HG03575 (cell line): Measurements from ENCODE around the gene EIF5B.
"Not testable (repeated sequence)": the region's sequence is repeated elsewhere in the genome, so short reads cannot be mapped to it uniquely, and the experiment has no call there.

ENCODE experiments used
- ATAC-seq: cut with Tn5 transposase; IDR thresholded peaks from one replicate; pipeline ENCODE4 v1.9.1; 2021; ENCODE audit not compliant: unreplicated experiment, insufficient number of reproducible peaks, low FRiP score; ENCODE audit errors: extremely low read depth

Gene EIF5B

GRCh38 chr2:99337113-99338028, at the start of gene EIF5B:
TSS of gene EIF5B (plus strand) at chr2:99337389. CDS start at chr2:99337555, 166 bp downstream.
- ATAC-seq = peak; percentile 31

- ATAC-seq = no peak
Measured at GRCh38 chr2:99297994-99298393, 39.2 kb upstream of the EIF5B start.

GRCh38 chr2:99299580-99299979, 37.6 kb upstream of the EIF5B start:
- ATAC-seq = no peak

- not testable (repeated sequence) for ATAC-seq
Measured at GRCh38 chr2:99301097-99301496, 36.1 kb upstream of the EIF5B start, which contains the start of gene LYG1. TSS of gene LYG1 (minus strand) at chr2:99301197. CDS start at chr2:99295670, 5,527 bp downstream.

GRCh38 chr2:99317161-99317872, 19.9 kb upstream of the EIF5B start:
- ATAC-seq = no peak

GRCh38 chr2:99317873-99318200, 19.4 kb upstream of the EIF5B start:
- not testable (repeated sequence) for ATAC-seq

- ATAC-seq = no peak
Measured at GRCh38 chr2:99325384-99325783, 11.8 kb upstream of the EIF5B start.

- peak; percentile 43 for ATAC-seq
Measured at GRCh38 chr2:99335911-99336803, 1.0 kb upstream of the EIF5B start, which contains the start of gene TXNDC9. TSS of gene TXNDC9 (minus strand) at chr2:99336333. CDS start at chr2:99333210, 3,123 bp downstream.

GRCh38 chr2:99336804-99337112, 431 bp upstream of the EIF5B start:
- peak; percentile 1 for ATAC-seq

- no peak for ATAC-seq
Measured at GRCh38 chr2:99338029-99338585, 918 bp downstream of the EIF5B start.

- no peak for ATAC-seq
Measured at GRCh38 chr2:99340669-99341236, 3.6 kb downstream of the EIF5B start.

- ATAC-seq = no peak
Measured at GRCh38 chr2:99342536-99342935, 5.3 kb downstream of the EIF5B start.

GRCh38 chr2:99345446-99345845, 8.3 kb downstream of the EIF5B start:
- not testable (repeated sequence) for ATAC-seq

- ATAC-seq = no peak
Measured at GRCh38 chr2:99346218-99346617, 9.0 kb downstream of the EIF5B start.

GRCh38 chr2:99348173-99348572, 11.0 kb downstream of the EIF5B start:
- ATAC-seq = no peak

GRCh38 chr2:99350194-99350593, 13.0 kb downstream of the EIF5B start:
- no peak for ATAC-seq

- ATAC-seq = no peak
Measured at GRCh38 chr2:99354070-99354469, 16.9 kb downstream of the EIF5B start.

GRCh38 chr2:99354825-99355224, 17.6 kb downstream of the EIF5B start:
- ATAC-seq = not testable (repeated sequence)

GRCh38 chr2:99356853-99357252, 19.7 kb downstream of the EIF5B start:
- no peak for ATAC-seq
